GM13977 (cell line): Measurements from ENCODE around the gene STPG2.

Experiments used
- DNase-seq: peaks from one replicate; pipeline ENCODE4 v3.0.0; 2012; ENCODE audit warnings: low spot score
- in situ Hi-C: fragments of 300-500 bp; cut with MboI; formaldehyde crosslinking; loops from one replicate; pipeline ENCODE4 v1.12.0; 2022; ENCODE audit warnings: low sequenced_read_pairs, low pct_unique_long_range_greater_than_20kb, mixed read lengths, inconsistent platforms; ENCODE audit not compliant: unreplicated experiment
- TF ChIP-seq, protein P1 (sequence below): IDR thresholded peaks from 2 replicates; pipeline ENCODE4 v1.5.1; 2012; ENCODE audit warnings: mild to moderate bottlenecking, control low read depth; ENCODE audit not compliant: insufficient read depth; ENCODE audit errors: extremely low read depth, missing control alignments

The STPG2 gene

DNA sequence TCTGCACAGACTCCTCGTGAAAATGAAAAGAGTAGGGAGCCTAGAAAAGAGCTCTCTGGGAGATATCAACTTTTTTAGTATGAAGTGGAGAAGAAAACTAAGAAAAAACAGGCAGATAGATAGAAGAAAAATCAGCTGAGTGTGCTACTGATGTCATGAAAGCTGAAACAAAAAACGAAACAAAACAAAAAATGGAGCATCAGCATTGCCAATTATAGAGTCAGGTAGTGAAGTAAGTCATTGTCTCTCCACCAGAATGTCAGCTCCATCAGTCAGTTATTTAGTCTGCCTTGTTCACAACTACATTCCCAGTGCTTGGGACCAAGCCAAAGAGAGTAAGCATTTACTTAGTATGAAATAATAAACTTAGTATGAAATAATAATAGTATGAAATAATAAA, 595.1 kb downstream of the STPG2 start:
- in situ Hi-C loops, result no loop called here
- TF ChIP-seq, protein P1, sequence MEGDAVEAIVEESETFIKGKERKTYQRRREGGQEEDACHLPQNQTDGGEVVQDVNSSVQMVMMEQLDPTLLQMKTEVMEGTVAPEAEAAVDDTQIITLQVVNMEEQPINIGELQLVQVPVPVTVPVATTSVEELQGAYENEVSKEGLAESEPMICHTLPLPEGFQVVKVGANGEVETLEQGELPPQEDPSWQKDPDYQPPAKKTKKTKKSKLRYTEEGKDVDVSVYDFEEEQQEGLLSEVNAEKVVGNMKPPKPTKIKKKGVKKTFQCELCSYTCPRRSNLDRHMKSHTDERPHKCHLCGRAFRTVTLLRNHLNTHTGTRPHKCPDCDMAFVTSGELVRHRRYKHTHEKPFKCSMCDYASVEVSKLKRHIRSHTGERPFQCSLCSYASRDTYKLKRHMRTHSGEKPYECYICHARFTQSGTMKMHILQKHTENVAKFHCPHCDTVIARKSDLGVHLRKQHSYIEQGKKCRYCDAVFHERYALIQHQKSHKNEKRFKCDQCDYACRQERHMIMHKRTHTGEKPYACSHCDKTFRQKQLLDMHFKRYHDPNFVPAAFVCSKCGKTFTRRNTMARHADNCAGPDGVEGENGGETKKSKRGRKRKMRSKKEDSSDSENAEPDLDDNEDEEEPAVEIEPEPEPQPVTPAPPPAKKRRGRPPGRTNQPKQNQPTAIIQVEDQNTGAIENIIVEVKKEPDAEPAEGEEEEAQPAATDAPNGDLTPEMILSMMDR, result no peak
- DNase-seq, result peak; percentile 5

DNA sequence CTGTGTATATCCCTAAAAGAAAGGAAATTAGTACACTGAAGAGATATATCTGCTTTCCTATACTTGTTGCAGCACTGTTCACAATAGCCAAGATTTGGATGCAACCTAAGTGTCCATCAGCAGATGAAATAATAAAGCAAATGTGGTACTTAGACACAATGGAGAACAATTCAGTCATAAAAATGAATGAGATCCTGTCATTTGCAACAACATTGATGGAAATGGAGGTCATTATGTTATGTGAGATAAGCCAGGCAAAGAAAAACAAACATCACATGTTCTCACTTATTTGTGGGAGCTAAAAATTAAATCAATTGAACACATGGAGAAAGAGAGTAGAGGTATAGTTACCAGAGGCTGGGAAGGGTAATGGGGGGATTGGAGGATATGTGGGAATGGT, 611.9 kb downstream of the STPG2 start:
- in situ Hi-C loops, result no loop called here
- TF ChIP-seq, protein P1, result no peak
- no peak for DNase-seq

DNA sequence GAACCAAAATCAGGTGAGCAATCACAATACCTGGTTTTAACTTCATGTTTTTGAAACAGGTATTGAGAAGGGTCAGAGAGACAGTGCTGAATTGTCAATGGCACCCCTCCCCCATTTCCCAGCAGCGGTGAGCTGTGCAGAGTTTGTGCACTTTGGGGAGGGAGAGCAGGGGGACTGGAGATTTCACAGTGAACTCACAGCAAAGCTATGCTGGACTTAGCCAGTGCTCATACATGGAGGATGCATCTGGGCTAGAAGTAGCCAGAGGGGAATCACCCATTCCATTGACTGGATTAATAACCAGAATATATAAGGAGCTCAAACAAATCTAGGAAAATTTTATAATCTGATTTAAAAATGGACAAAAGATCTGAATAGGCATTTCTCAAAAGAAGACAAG, 612.6 kb downstream of the STPG2 start:
- TF ChIP-seq, protein P1, result no peak
- no peak for DNase-seq
- in situ Hi-C loops, result no loop called here

DNA sequence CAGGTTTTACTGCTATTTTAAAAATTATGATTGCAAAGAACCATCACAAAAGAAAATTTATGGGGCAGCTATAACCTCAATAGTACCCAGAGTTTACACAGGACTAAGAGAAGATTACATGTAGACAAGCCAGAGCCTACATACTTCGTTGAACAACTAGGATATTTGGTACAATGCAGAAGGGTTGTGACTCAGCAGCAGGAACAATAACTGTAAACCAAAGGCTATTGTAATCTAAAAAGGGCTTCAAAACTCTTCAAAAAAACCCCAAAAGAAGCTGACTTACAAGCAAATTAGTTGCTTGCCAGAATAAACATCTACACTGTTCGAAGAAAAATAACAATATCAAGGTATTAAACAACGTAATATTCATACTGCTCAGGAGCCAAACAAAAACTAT, 618.0 kb downstream of the STPG2 start:
- no peak for DNase-seq
- in situ Hi-C loops, result no loop called here
- TF ChIP-seq, protein P1, result no peak

DNA sequence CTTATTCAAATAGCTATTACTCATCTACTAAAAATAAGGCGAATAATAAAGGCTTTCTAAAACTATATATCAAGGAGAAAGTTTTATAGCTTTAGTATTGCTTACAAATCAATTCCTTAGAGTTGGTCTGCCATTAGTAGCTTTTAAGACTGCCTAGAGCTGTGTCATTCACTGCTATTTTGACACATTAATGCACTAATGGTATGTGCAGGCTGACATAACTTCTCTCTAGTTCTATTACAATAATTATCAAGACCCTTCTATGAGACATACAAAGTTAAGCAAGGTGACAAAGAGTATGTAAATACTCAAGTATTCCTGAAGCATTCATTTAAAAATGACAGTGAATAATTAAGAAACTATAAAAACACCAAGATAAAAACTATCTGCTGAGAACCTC, 625.3 kb downstream of the STPG2 start:
- in situ Hi-C loops, result no loop called here
- TF ChIP-seq, protein P1, result no peak
- no peak for DNase-seq

DNA sequence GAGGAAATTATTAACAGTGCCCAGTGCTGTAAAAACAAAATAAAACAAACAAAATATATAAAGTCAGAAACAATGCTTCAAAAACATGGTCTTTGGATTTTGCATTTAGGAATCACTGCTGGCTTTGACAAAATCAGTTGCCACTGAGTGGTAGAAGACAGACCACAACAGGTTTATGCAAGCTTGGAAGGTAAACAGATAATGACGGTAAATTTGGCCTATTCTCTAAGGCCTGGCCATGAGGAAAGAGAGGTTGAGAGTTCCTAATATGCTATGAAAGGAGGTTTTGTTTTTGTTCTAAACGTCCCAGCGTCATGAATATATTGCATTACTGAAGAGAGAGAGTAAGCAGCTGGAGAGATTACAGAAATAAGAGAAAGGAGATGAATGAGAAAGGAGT, 629.4 kb downstream of the STPG2 start:
- no peak for DNase-seq
- TF ChIP-seq, protein P1, result no peak
- in situ Hi-C loops, result no loop called here
